GM12801 (cell line): ENCODE measurements around the gene RAB11FIP3.

Experiments used
- CTCF ChIP-seq: IDR thresholded peaks from one replicate; pipeline ENCODE4 v1.5.1; 2011; ENCODE audit warnings: control low read depth; ENCODE audit not compliant: insufficient read length; ENCODE audit errors: extremely low read depth

The RAB11FIP3 gene

GRCh38 chr16:527015-527903 lies 101.8 kb downstream of the RAB11FIP3 start, which contains the start of gene CAPN15:
TSS of gene CAPN15 (plus strand) at chr16:527712. CDS start at chr16:546839, 19,127 bp downstream.
- TF ChIP-seq CTCF = no peak

GRCh38 chr16:528111-529011 lies 102.9 kb downstream of the RAB11FIP3 start:
- no peak for TF ChIP-seq CTCF

- TF ChIP-seq CTCF = no peak
Measured at GRCh38 chr16:529012-529575, 103.6 kb downstream of the RAB11FIP3 start.

GRCh38 chr16:530111-530817 lies 104.8 kb downstream of the RAB11FIP3 start:
- TF ChIP-seq CTCF = no peak

GRCh38 chr16:531494-532125 lies 106.2 kb downstream of the RAB11FIP3 start:
- TF ChIP-seq CTCF = no peak

- no peak for TF ChIP-seq CTCF
Measured at GRCh38 chr16:533391-534123, 108.1 kb downstream of the RAB11FIP3 start.
